HepG2 (cell line): Measurements from ENCODE around the gene IRF6. TPM values are rescaled to one million over a fixed set of nuclear protein-coding genes. Genes with fewer than 3 reads are reported as not detected.

ENCODE experiments used
- ATAC-seq: fragments of 200-7000 bp; cut with Tn5 transposase; 3 replicates; pipeline ENCODE4 v1.9.1; 2020; ENCODE audit warnings: mild to moderate bottlenecking, moderate library complexity
- BruUV-seq: library from RNA; stranded (reverse); fragments of 400-500 nt; replicated peaks from 2 replicates; lab custom pipeline; 2021; lab: Mats Ljungman, UMichigan
- CTCF ChIA-PET: fragments of 300-600 bp; formaldehyde crosslinking; extraction: SDS; loops from one replicate; lab custom pipeline; 2021; ENCODE audit warnings: low total read pairs, inconsistent platforms, low intra/inter-chr PET ratio; lab: Yijun Ruan, JAX
- POLR2A ChIA-PET: fragments of 350-600 bp; sonication (Branson Sonifier 250); formaldehyde crosslinking; loops from one replicate; lab custom pipeline; 2020; ENCODE audit warnings: antibody characterized with exemption, inconsistent platforms; lab: Yijun Ruan, JAX
- DNase-seq: peaks from one replicate; pipeline ENCODE4 v3.0.0-alpha.2; 2015; ENCODE audit warnings: low spot score
- FAIRE-seq: peaks from 3 replicates; lab custom pipeline; 2011; peaks lifted over from hg19 to GRCh38; lab: Jason Lieb, UNC
- H2AFZ ChIP-seq: one replicate; pipeline ENCODE4 v1.6.1; 2011; ENCODE audit warnings: low read length, inconsistent platforms
- H3K27ac ChIP-seq: fragments of 300-600 bp; 3 replicates; pipeline ENCODE4 v1.8.0; 2011; ENCODE audit warnings: mixed run types, mild to moderate bottlenecking, mixed read lengths, low read length, inconsistent platforms; ENCODE audit not compliant: insufficient read depth; ENCODE audit errors: extremely low read length
- H3K27me3 ChIP-seq, 2 experiments: fragments of 200-600 bp in 1 of 2; 2 replicates in 1 of 2; 3 replicates in 1 of 2; pipeline versions ENCODE4 v1.6.0 to v1.8.0; 2011; ENCODE audit warnings: low read length in 2 of 2, mild to moderate bottlenecking in 2 of 2, moderate library complexity in 2 of 2, inconsistent platforms in 1 of 2; ENCODE audit not compliant: insufficient read depth in 2 of 2, control insufficient read depth in 1 of 2
- H3K36me3 ChIP-seq, 2 experiments: fragments of 200-600 bp in 1 of 2; replicated peaks in 1 of 2; 2 replicates in 1 of 2; 3 replicates in 1 of 2; pipeline versions ENCODE4 v1.5.1 to v1.8.0; 2011; ENCODE audit warnings: low read length in 2 of 2, inconsistent platforms in 1 of 2; ENCODE audit not compliant: insufficient read depth in 2 of 2, control insufficient read depth in 1 of 2
- H3K4me1 ChIP-seq: 2 replicates; pipeline ENCODE4 v1.5.1; 2012; ENCODE audit warnings: low read length, inconsistent platforms; ENCODE audit not compliant: insufficient read depth
- H3K4me2 ChIP-seq: 2 replicates; pipeline ENCODE4 v1.6.0; 2011; ENCODE audit warnings: low read depth, low read length, inconsistent platforms
- H3K4me3 ChIP-seq, 3 experiments: fragments of 200-600 bp in 1 of 3; sonication (generic), shearing (Covaris generic) in 1 of 3; replicated peaks in 1 of 3; 2 replicates each; pipeline ENCODE4 v1.5.1; 2011 to 2016; ENCODE audit warnings: low read length in 3 of 3, inconsistent platforms in 2 of 3, low read depth in 2 of 3, mild to moderate bottlenecking in 2 of 3, control low read depth in 1 of 3, mixed read lengths in 1 of 3; ENCODE audit not compliant: insufficient read depth in 1 of 3
- H3K79me2 ChIP-seq: one replicate; pipeline ENCODE4 v1.6.1; 2011; ENCODE audit warnings: low read length, inconsistent platforms; ENCODE audit not compliant: insufficient read depth
- H3K9ac ChIP-seq: 2 replicates; pipeline ENCODE4 v1.6.0; 2011; ENCODE audit warnings: mild to moderate bottlenecking, low read depth, low read length, inconsistent platforms; ENCODE audit not compliant: insufficient read depth
- H3K9me3 ChIP-seq: 2 replicates; pipeline ENCODE4 v1.5.1; 2012; ENCODE audit warnings: mild to moderate bottlenecking, low read length
- H4K20me1 ChIP-seq: 2 replicates; pipeline ENCODE4 v1.6.0; 2011; ENCODE audit warnings: inconsistent platforms, mild to moderate bottlenecking, low read length, moderate library complexity; ENCODE audit not compliant: insufficient read depth
- HNRNPL ChIP-seq: fragments of 200-400 bp; formaldehyde crosslinking; IDR thresholded peaks from 2 replicates; pipeline ENCODE4 v1.6.1; 2017; ENCODE audit warnings: mild to moderate bottlenecking, low read depth, low read length
- HOXA3 ChIP-seq: sonication (generic); formaldehyde crosslinking; IDR thresholded peaks from 2 replicates; pipeline ENCODE4 v1.5.0; 2020; ENCODE audit warnings: missing genetic modification reagents
- IRX3 ChIP-seq: sonication (generic); formaldehyde crosslinking; IDR thresholded peaks from 2 replicates; pipeline ENCODE4 v1.8.1; 2023; ENCODE audit warnings: mild to moderate bottlenecking, low read depth, missing genetic modification reagents, borderline replicate concordance
- PCBP2 ChIP-seq: fragments of 200-400 bp; formaldehyde crosslinking; optimal IDR thresholded peaks from 2 replicates; pipeline ENCODE3; 2018; ENCODE audit warnings: low read length, low read depth; ENCODE audit not compliant: poor library complexity, severe bottlenecking
- PPARG ChIP-seq: conservative IDR thresholded peaks from 2 replicates; pipeline ENCODE4 v1.6.1; 2016; ENCODE audit warnings: missing biosample characterization, missing genetic modification reagents
- RAD51 ChIP-seq: fragments of 450-650 bp; IDR thresholded peaks from 2 replicates; pipeline ENCODE4 v1.6.1; 2016; ENCODE audit warnings: borderline replicate concordance
- ZNF232 ChIP-seq: sonication (generic); formaldehyde crosslinking; IDR thresholded peaks from 2 replicates; pipeline ENCODE4 v1.4.0; 2020; ENCODE audit warnings: missing genetic modification reagents, borderline replicate concordance
- ZNF235 ChIP-seq: sonication (generic); formaldehyde crosslinking; IDR thresholded peaks from 2 replicates; pipeline ENCODE4 v1.8.1; 2023; ENCODE audit warnings: mild to moderate bottlenecking, missing genetic modification reagents, borderline replicate concordance
- ZNF34 ChIP-seq: sonication (generic); formaldehyde crosslinking; IDR thresholded peaks from 2 replicates; pipeline ENCODE4 v1.4.0; 2020; ENCODE audit warnings: mild to moderate bottlenecking, missing genetic modification reagents, borderline replicate concordance
- ZNF496 ChIP-seq: sonication (generic); formaldehyde crosslinking; IDR thresholded peaks from 2 replicates; pipeline ENCODE4 v1.8.1; 2023; ENCODE audit warnings: mild to moderate bottlenecking, moderate library complexity, missing genetic modification reagents; ENCODE audit not compliant: insufficient replicate concordance
- ZNF607 ChIP-seq: sonication (generic); formaldehyde crosslinking; IDR thresholded peaks from 2 replicates; pipeline ENCODE4 v1.5.1; 2020; ENCODE audit warnings: missing genetic modification reagents, mild to moderate bottlenecking, borderline replicate concordance
- ZNF883 ChIP-seq: sonication (generic); formaldehyde crosslinking; IDR thresholded peaks from 2 replicates; pipeline ENCODE4 v1.5.1; 2020; ENCODE audit warnings: mild to moderate bottlenecking, missing genetic modification reagents; ENCODE audit errors: not compliant biosample characterization
- WGBS: methylation state at CpG from one replicate; pipeline ENCODE4 v1.1.6; 2017; ENCODE audit warnings: low lambda C conversion rate; 5-methylcytosine and 5-hydroxymethylcytosine counted together
- in situ Hi-C: cut with HindIII; loops from 2 replicates; pipeline ENCODE4 v1.10.0; 2017; ENCODE audit warnings: low pct_unique_long_range_greater_than_20kb; ENCODE audit not compliant: extremely low pct_ligation_motif_present
- intact Hi-C: fragments of 100-400 bp; cut with micrococcal nuclease; formaldehyde crosslinking; loops from one replicate; pipeline ENCODE4 v1.10.0; 2022; ENCODE audit not compliant: unreplicated experiment
- polyA plus RNA-seq, 8 experiments: library from polyadenylated mRNA; depleted of rRNA in 3 of 8; stranded (reverse) in 7 of 8; unstranded in 1 of 8; fragments of >200 nt; fragmentation: Illumina TruSeq in 4 of 8; extraction: Trizol in 4 of 8; gene quantifications; 2 replicates each; pipeline versions ENCODE4 v1.2.1 to v1.2.3, GENCODE V29; 2011 to 2016; ENCODE audit warnings: low read depth in 4 of 8, missing spikeins in 1 of 8, mixed read lengths in 1 of 8; ENCODE audit not compliant: insufficient read depth in 1 of 8
- total RNA-seq, 5 experiments: library from RNA; depleted of rRNA; stranded (reverse); fragments of >200 nt; fragmentation: Illumina TruSeq; extraction: Trizol; gene quantifications; 2 replicates each; pipeline ENCODE4 v1.2.3, GENCODE V29; 2016; ENCODE audit warnings: low read depth in 1 of 5
- TF ChIP-seq, protein P1 (sequence below): sonication (generic); formaldehyde crosslinking; IDR thresholded peaks from 2 replicates; pipeline ENCODE4 v1.8.1; 2023; ENCODE audit warnings: mild to moderate bottlenecking, missing genetic modification reagents
- TF ChIP-seq, protein P2 (sequence below): sonication (generic); formaldehyde crosslinking; IDR thresholded peaks from 2 replicates; pipeline ENCODE4 v1.5.0; 2020; ENCODE audit warnings: mild to moderate bottlenecking, missing genetic modification reagents
- TF ChIP-seq, protein P3 (sequence below): IDR thresholded peaks from 2 replicates; pipeline ENCODE4 v1.6.1; 2018; ENCODE audit warnings: missing genetic modification reagents, mild to moderate bottlenecking, missing compliant biosample characterization

Gene IRF6
- total and polyA plus RNA-seq, 2 of the 13 experiments (the other 11 are each of a cell fraction or from before 2014, with no cell fraction given) = 0.02 TPM; not detected in 1

DNA sequence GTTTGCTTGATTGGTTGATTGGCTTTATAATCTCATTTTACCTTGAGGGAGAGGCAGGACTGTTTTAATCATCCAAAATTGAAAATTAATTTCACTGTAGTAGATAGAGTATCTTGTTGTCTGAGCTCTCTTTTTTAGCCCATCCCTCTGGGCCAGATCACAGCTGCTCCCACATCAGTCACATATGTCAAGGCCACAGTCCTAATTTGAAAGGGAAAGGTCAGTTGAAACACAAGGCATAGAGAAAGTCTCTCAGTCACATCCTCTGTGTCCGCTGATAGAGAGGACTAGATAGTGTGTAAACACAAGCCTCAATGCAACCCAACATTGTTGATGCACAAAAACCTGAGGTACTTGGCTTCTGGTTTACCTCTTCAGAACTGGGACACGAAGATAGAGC lies 28.4 kb downstream of the IRF6 start:
- ChIA-PET POLR2A (no interaction called here), CTCF (no interaction called here)
- Histone ChIP-seq H3K4me1 (no peaks in the 10 kb centered on the region), H3K9me3 (no peaks in the 10 kb centered on the region), H3K27me3 (no peaks in the 10 kb centered on the region), H3K4me3 (no peak overlapping the region), H3K27ac (no peak overlapping the region), H2AFZ (no peak overlapping the region), H3K79me2 (no peaks in the 10 kb centered on the region), H3K9ac (no peak overlapping the region), H3K36me3 (no peaks in the 10 kb centered on the region), H3K4me2 (no peak overlapping the region), H4K20me1 (no peaks in the 10 kb centered on the region)
- intact Hi-C loops (no loop called here), in situ Hi-C loops (no loop called here)
- no peak for FAIRE-seq
- BruUV-seq = no TSS peak
- DNase-seq = no peak
- no peak for ATAC-seq
- TF ChIP-seq ZNF496 (CRISPR knock-in tag) (no peak), ZNF34 (CRISPR knock-in tag) (no peak), RAD51 (no peak), ZNF232 (CRISPR knock-in tag) (no peak), HOXA3 (CRISPR knock-in tag) (no peak), ZNF607 (CRISPR knock-in tag) (no peak), ZNF235 (no peak), ZNF883 (CRISPR knock-in tag) (no peak), IRX3 (no peak), HNRNPL (no peak), PPARG (CRISPR knock-in tag) (no peak), PCBP2 (no peak)
- TF ChIP-seq, protein P1, sequence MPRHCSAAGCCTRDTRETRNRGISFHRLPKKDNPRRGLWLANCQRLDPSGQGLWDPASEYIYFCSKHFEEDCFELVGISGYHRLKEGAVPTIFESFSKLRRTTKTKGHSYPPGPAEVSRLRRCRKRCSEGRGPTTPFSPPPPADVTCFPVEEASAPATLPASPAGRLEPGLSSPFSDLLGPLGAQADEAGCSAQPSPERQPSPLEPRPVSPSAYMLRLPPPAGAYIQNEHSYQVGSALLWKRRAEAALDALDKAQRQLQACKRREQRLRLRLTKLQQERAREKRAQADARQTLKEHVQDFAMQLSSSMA (CRISPR knock-in tag) = no peak
- TF ChIP-seq, protein P2, sequence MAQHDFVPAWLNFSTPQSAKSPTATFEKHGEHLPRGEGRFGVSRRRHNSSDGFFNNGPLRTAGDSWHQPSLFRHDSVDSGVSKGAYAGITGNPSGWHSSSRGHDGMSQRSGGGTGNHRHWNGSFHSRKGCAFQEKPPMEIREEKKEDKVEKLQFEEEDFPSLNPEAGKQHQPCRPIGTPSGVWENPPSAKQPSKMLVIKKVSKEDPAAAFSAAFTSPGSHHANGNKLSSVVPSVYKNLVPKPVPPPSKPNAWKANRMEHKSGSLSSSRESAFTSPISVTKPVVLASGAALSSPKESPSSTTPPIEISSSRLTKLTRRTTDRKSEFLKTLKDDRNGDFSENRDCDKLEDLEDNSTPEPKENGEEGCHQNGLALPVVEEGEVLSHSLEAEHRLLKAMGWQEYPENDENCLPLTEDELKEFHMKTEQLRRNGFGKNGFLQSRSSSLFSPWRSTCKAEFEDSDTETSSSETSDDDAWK (CRISPR knock-in tag) = no peak
- TF ChIP-seq, protein P3, sequence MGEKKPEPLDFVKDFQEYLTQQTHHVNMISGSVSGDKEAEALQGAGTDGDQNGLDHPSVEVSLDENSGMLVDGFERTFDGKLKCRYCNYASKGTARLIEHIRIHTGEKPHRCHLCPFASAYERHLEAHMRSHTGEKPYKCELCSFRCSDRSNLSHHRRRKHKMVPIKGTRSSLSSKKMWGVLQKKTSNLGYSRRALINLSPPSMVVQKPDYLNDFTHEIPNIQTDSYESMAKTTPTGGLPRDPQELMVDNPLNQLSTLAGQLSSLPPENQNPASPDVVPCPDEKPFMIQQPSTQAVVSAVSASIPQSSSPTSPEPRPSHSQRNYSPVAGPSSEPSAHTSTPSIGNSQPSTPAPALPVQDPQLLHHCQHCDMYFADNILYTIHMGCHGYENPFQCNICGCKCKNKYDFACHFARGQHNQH (CRISPR knock-in tag) = no peak
- WGBS = 25% methylated on average over 2 of the region's 2 CpGs
